Breast epithelium (tissue), 3 donors: ENCODE data around the gene FAM222A.

Experiments
- POLR2A ChIP-seq: fragments of 450-650 bp; IDR thresholded peaks from one replicate; pipeline ENCODE4 v1.6.1; 2016; ENCODE audit warnings: antibody characterized with exemption, mild to moderate bottlenecking, moderate library complexity
- POLR2AphosphoS5 ChIP-seq, 3 donors: sonication (generic); formaldehyde crosslinking; IDR thresholded peaks; one replicate each; pipeline ENCODE4 v1.6.1; 2017; ENCODE audit warnings: antibody characterized with exemption in 3 of 3
- TF ChIP-seq, protein P1 (sequence below), 3 donors: fragments of 450-650 bp; IDR thresholded peaks; one replicate each; pipeline ENCODE4 v1.5.1; 2016 to 2017; ENCODE audit warnings: antibody characterized with exemption in 3 of 3, mild to moderate bottlenecking in 3 of 3, moderate library complexity in 3 of 3

DNA sequence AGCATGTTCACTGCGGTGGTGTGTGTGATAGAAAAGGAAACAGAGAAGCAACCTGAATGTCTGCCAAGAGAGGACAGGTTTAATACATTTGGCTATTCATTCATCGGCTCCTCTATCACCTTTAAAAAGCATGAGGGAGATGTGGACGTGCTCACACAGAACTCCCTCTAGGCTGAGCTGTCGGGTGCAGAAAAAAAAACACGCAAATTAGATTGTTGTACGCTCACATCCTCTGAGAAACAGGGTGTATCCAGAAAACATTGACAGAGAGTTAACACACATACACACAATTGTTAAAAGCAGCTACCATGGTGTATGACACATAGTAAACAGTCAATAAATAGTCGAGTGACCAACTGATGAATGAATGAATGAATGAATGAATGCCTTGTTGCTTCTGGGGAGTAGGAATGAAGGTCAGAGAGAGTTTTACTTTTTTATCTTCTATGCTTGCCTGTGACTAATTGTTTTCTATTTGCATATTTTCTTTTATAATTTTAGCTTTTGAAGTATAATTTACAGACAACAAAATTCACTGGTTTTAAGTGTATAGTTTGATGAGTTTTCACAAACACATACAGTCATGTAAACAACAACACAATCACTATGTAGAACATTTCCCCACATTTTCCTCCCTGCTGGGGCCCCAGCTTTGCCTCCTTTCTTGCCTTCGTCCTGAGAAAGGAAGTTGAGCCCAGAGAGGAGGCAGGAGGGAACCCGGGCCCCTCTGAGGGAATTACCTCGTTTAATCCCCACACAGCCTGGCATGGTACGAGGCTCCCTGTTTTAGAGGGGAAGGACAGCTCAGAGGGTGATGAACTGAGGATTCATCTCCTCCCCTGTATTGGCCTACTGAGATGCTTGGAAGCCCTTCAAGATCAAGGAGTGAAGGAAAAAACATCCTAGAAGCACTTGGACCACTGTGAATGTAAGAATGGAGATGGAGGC lies 19.7 kb upstream of the FAM222A start:
- TF ChIP-seq POLR2AphosphoS5 (IDR thresholded peaks at IDR 0.05) (no peak), POLR2A (no peak)
- TF ChIP-seq, protein P1, sequence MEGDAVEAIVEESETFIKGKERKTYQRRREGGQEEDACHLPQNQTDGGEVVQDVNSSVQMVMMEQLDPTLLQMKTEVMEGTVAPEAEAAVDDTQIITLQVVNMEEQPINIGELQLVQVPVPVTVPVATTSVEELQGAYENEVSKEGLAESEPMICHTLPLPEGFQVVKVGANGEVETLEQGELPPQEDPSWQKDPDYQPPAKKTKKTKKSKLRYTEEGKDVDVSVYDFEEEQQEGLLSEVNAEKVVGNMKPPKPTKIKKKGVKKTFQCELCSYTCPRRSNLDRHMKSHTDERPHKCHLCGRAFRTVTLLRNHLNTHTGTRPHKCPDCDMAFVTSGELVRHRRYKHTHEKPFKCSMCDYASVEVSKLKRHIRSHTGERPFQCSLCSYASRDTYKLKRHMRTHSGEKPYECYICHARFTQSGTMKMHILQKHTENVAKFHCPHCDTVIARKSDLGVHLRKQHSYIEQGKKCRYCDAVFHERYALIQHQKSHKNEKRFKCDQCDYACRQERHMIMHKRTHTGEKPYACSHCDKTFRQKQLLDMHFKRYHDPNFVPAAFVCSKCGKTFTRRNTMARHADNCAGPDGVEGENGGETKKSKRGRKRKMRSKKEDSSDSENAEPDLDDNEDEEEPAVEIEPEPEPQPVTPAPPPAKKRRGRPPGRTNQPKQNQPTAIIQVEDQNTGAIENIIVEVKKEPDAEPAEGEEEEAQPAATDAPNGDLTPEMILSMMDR (IDR thresholded peaks at IDR 0.05) = no peak
